Adipocyte (in vitro differentiated cells): ENCODE results near the gene KRT3.

Source experiments
- DNase-seq: peaks from one replicate; pipeline ENCODE4 v3.0.0-alpha.2; 2015; ENCODE audit warnings: low read depth
- H3K27me3 ChIP-seq: replicated peaks from 2 replicates; pipeline ENCODE4 v1.7.0; 2013; ENCODE audit warnings: mild to moderate bottlenecking, low read length, moderate library complexity; ENCODE audit not compliant: control insufficient read depth, insufficient read depth
- H3K36me3 ChIP-seq: 2 replicates; pipeline ENCODE4 v1.7.0; 2013; ENCODE audit warnings: low read length, mild to moderate bottlenecking, moderate library complexity; ENCODE audit not compliant: control insufficient read depth, insufficient read depth, severe bottlenecking
- H3K4me1 ChIP-seq: 2 replicates; pipeline ENCODE4 v1.7.0; 2013; ENCODE audit warnings: mild to moderate bottlenecking, low read length, moderate library complexity; ENCODE audit not compliant: control insufficient read depth, insufficient read depth
- H3K4me3 ChIP-seq: 2 replicates; pipeline ENCODE4 v1.7.0; 2013; ENCODE audit warnings: mild to moderate bottlenecking, low read length, moderate library complexity
- H3K9ac ChIP-seq: 2 replicates; pipeline ENCODE4 v1.7.0; 2013; ENCODE audit warnings: mild to moderate bottlenecking, low read length, moderate library complexity
- H3K9me3 ChIP-seq: 2 replicates; pipeline ENCODE4 v1.7.0; 2013; ENCODE audit warnings: mild to moderate bottlenecking, low read length, moderate library complexity; ENCODE audit not compliant: control insufficient read depth

KRT3 gene

DNA sequence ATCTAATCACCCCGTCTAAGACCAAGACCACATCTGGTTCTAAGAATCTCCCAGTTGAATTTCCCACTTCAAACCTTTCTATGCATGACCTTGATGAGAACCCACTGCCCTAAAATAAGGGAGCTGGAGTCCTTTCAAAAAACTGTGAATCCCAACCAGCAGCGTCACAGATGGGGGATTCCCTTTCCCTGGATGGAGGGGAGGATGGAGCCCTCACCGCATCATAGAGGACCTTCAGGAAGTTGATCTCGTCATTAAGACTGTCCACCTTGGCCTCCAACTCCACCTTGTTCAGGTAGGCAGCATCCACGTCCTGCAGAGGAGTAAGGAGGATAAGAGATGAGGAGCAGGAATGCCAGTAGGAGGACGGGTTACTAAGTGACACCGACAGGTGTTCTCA is 13.2 kb upstream of the KRT3 start:
- DNase-seq: no peak
- H3K27me3 ChIP-seq: peaks cover 74% of the 10 kb centered on the region
- H3K9ac ChIP-seq: no peak overlapping the region
- no peaks in the 10 kb centered on the region for H3K4me1 ChIP-seq
- H3K36me3 ChIP-seq: no peaks in the 10 kb centered on the region
- H3K4me3 ChIP-seq: no peak overlapping the region
- H3K9me3 ChIP-seq: no peaks in the 10 kb centered on the region

- Histone ChIP-seq H3K27me3 (peaks cover 73% of the 10 kb centered on the region), H3K9ac (no peak overlapping the region), H3K4me3 (no peak overlapping the region), H3K9me3 (no peaks in the 10 kb centered on the region), H3K4me1 (no peaks in the 10 kb centered on the region), H3K36me3 (no peaks in the 10 kb centered on the region)
- DNase-seq: no peak
Measured at GRCh38 chr12:52808573-52809160, 12.8 kb upstream of the KRT3 start.

DNA sequence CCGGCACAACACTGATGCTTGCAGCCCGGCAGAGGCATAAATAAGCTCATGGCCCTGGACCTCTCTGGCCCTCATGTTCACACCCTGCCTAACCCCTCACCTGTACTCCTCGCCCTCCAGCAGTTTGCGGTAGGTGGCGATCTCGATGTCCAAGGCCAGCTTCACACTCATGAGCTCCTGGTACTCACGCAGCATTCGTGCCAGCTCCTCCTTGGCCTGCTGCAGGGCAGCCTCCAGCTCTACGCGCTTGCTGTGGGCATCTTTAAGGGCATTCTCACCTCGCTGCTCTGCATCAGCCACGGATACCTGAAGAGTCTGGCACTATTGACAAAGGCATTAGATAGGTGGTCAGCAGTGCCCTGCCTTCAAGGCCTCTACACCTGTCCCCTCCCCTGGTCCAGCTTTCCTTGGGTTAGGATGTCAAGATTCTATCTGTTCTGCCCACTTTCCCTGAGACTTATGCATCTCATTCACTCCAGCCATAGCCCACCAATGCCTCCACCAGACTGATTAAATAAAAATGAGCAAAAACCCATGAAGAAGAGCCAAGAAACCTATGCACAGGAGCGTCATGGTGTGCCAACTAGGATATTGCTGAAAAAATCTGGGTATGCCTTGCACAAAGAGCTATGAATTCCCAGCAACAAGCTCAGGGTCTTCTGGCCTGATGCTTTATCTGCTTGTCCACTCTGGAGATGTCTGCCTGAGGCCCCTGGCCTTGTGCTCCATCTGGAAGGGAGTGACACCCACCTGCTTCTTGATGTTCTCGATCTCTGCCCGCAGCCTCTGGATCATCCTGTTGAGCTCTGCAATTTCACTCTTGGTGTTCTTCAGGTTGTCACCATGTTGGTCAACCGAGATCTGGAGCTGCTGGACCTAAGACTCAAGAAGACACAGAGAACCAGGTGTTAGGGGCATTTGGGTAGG is 11.9 kb upstream of the KRT3 start:
- Histone ChIP-seq H3K9ac (no peak overlapping the region), H3K9me3 (no peaks in the 10 kb centered on the region), H3K36me3 (no peaks in the 10 kb centered on the region), H3K27me3 (peaks cover 76% of the 10 kb centered on the region), H3K4me1 (no peaks in the 10 kb centered on the region), H3K4me3 (no peak overlapping the region)
- no peak for DNase-seq

DNA sequence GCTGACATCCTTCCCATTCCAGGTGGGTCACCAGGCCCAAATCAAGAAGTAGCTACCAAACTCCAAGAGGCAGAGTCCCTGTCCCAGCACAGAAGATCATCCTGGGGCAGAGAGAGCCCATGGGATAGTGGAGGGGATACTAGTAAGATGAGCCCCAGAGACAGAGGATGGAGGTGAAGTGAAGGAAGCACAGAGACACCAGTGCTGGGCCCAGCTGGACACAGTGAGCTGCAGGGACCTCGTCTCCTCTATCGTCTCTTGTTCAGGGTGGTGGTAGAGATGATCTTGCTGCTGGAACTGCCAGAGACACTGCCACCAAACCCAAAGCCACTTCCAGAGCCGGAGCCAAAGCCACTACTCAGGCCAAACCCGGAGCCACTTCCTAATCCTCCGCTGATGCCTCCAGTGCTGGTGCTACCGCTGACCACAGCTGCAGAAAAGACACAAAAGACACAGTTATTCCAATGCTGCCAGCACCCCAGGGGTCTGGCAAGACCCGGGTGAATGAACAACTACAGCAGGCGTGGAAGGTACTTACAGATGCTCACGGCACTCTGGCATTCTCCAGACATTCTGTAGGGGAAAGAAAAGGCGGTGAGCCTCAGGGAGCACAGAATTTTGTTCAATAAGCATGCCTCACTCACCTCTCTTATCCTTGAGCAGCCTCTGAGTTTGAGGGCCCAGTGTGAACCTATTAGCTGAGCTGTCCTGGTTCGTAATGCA is 11.1 kb upstream of the KRT3 start:
- no peaks in the 10 kb centered on the region for H3K36me3 ChIP-seq
- no peak for DNase-seq
- H3K27me3 ChIP-seq: peaks cover 68% of the 10 kb centered on the region

GRCh38 chr12:52806169-52806811 is 10.4 kb upstream of the KRT3 start:
- H3K27me3 ChIP-seq: peaks cover 61% of the 10 kb centered on the region
- H3K9ac ChIP-seq: no peak overlapping the region
- H3K4me3 ChIP-seq: no peak overlapping the region
- no peak for DNase-seq
- H3K9me3 ChIP-seq: no peaks in the 10 kb centered on the region
- no peaks in the 10 kb centered on the region for H3K36me3 ChIP-seq
- no peaks in the 10 kb centered on the region for H3K4me1 ChIP-seq

More for the DNA sequence above, 11.1 kb upstream of the KRT3 start:
- Histone ChIP-seq H3K4me3 (no peak overlapping the region), H3K9me3 (no peaks in the 10 kb centered on the region), H3K9ac (no peak overlapping the region), H3K4me1 (no peaks in the 10 kb centered on the region)

GRCh38 chr12:52805739-52806138 is 9.8 kb upstream of the KRT3 start:
- no peaks in the 10 kb centered on the region for H3K9me3 ChIP-seq
- DNase-seq: no peak
- no peaks in the 10 kb centered on the region for H3K36me3 ChIP-seq
- H3K4me3 ChIP-seq: no peak overlapping the region
- no peaks in the 10 kb centered on the region for H3K4me1 ChIP-seq
- peaks cover 56% of the 10 kb centered on the region for H3K27me3 ChIP-seq
- H3K9ac ChIP-seq: no peak overlapping the region

GRCh38 chr12:52805000-52805399 is 9.1 kb upstream of the KRT3 start:
- H3K4me1 ChIP-seq: no peaks in the 10 kb centered on the region
- no peaks in the 10 kb centered on the region for H3K36me3 ChIP-seq
- H3K9me3 ChIP-seq: no peaks in the 10 kb centered on the region
- no peak overlapping the region for H3K9ac ChIP-seq
- no peak for DNase-seq
- H3K4me3 ChIP-seq: no peak overlapping the region
- peaks cover 51% of the 10 kb centered on the region for H3K27me3 ChIP-seq

GRCh38 chr12:52802442-52802841 is 6.5 kb upstream of the KRT3 start:
- Histone ChIP-seq H3K4me1 (no peaks in the 10 kb centered on the region), H3K36me3 (no peaks in the 10 kb centered on the region), H3K27me3 (peaks cover 30% of the 10 kb centered on the region), H3K9ac (no peak overlapping the region), H3K4me3 (no peak overlapping the region), H3K9me3 (no peaks in the 10 kb centered on the region)
- DNase-seq: no peak

- Histone ChIP-seq H3K9ac (no peak overlapping the region), H3K4me3 (no peak overlapping the region), H3K36me3 (no peaks in the 10 kb centered on the region), H3K4me1 (no peaks in the 10 kb centered on the region), H3K27me3 (peaks cover 26% of the 10 kb centered on the region), H3K9me3 (no peaks in the 10 kb centered on the region)
- no peak for DNase-seq
Measured at GRCh38 chr12:52801773-52802172, 5.9 kb upstream of the KRT3 start.

DNA sequence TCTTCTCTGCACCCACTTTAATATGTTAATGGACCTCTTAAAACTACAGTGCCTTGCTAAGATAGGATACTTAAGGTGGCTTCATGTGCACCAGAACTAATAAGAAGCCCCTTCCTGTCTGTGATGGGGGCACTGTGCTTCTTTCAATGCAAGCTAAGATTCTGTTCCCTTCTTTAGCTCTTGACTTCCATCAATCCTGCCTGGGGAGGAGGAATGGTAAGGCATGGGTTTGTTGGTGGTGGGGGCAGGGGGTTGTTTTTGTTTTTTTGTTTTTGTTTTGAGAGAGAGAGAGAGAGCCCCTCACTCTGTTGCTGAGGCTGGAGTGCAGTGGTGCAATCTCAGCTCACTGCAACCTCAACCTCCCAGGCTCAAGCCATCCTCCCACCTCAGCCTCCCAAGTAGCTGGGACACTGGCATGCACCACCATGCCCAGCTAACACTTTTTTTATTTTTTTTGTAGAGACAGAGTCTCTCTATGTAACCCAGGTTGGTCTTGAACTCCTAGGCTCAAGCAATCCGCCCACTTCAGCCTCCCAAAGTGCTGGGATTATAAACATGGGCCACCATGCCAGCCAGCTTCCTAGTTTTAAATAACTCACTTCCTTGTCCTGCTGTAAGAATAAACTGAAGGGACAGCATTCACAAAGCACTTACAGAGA is 4.5 kb upstream of the KRT3 start:
- no peaks in the 10 kb centered on the region for H3K36me3 ChIP-seq
- no peaks in the 10 kb centered on the region for H3K9me3 ChIP-seq
- peaks cover 13% of the 10 kb centered on the region for H3K27me3 ChIP-seq
- no peak for DNase-seq
- no peaks in the 10 kb centered on the region for H3K4me1 ChIP-seq
- no peak overlapping the region for H3K9ac ChIP-seq
- H3K4me3 ChIP-seq: no peak overlapping the region
